IMR-90 (cell line): ENCODE results near the gene STIM1.

Experiments
- CEBPB ChIP-seq: IDR thresholded peaks from 2 replicates; pipeline ENCODE4 v1.6.1; 2012; ENCODE audit warnings: low read depth, low read length, improper control_type of control experiment
- CTCF ChIP-seq: conservative IDR thresholded peaks from 2 replicates; pipeline ENCODE4 v1.5.1; 2012; ENCODE audit warnings: mild to moderate bottlenecking, low read depth, low read length, improper control_type of control experiment
- MAZ ChIP-seq: IDR thresholded peaks from 2 replicates; pipeline ENCODE4 v1.6.1; 2012; ENCODE audit warnings: low read depth, mild to moderate bottlenecking, low read length, improper control_type of control experiment, moderate library complexity, borderline replicate concordance

- TF ChIP-seq CTCF = no peak
- TF ChIP-seq MAZ = no peak
- TF ChIP-seq CEBPB = no peak
Measured at GRCh38 chr11:3995949-3996554, 140.6 kb downstream of the STIM1 start.
